Mucosa of stomach (tissue), 1 donor: ENCODE measurements around the gene MMAB.

Experiments used
- H3K27me3 ChIP-seq: one replicate; pipeline ENCODE4 v1.7.0; 2013; ENCODE audit warnings: mild to moderate bottlenecking, low read length; ENCODE audit not compliant: control insufficient read depth, insufficient read depth
- H3K36me3 ChIP-seq: one replicate; pipeline ENCODE4 v1.7.0; 2013; ENCODE audit warnings: low read length; ENCODE audit not compliant: control insufficient read depth, insufficient read depth
- H3K4me1 ChIP-seq: one replicate; pipeline ENCODE4 v1.7.0; 2013; ENCODE audit warnings: mild to moderate bottlenecking, low read length; ENCODE audit not compliant: control insufficient read depth, insufficient read depth
- H3K4me3 ChIP-seq: one replicate; pipeline ENCODE4 v1.7.0; 2013; ENCODE audit warnings: low read length
- H3K9ac ChIP-seq: one replicate; pipeline ENCODE4 v1.7.0; 2013; ENCODE audit warnings: mild to moderate bottlenecking, low read length, moderate library complexity
- H3K9me3 ChIP-seq: one replicate; pipeline ENCODE4 v1.7.0; 2013; ENCODE audit warnings: mild to moderate bottlenecking, low read length, moderate library complexity; ENCODE audit not compliant: control insufficient read depth
- donor health status: Pancreatic carcinoma.

The MMAB gene

GRCh38 chr12:109600481-109600880 lies 27.2 kb upstream of the MMAB start:
- Histone ChIP-seq H3K9ac (no peak overlapping the region), H3K4me1 (peaks cover 9% of the 10 kb centered on the region), H3K9me3 (no peaks in the 10 kb centered on the region), H3K27me3 (peaks cover 7% of the 10 kb centered on the region), H3K36me3 (no peaks in the 10 kb centered on the region), H3K4me3 (no peak overlapping the region)

GRCh38 chr12:109599087-109599486 lies 25.8 kb upstream of the MMAB start:
- Histone ChIP-seq H3K36me3 (peaks cover 11% of the 10 kb centered on the region), H3K9me3 (no peaks in the 10 kb centered on the region), H3K27me3 (no peaks in the 10 kb centered on the region), H3K9ac (no peak overlapping the region), H3K4me1 (peaks cover 9% of the 10 kb centered on the region), H3K4me3 (no peak overlapping the region)

- peaks cover 9% of the 10 kb centered on the region for H3K4me1 ChIP-seq
- no peak overlapping the region for H3K4me3 ChIP-seq
- H3K9me3 ChIP-seq, result no peaks in the 10 kb centered on the region
- no peaks in the 10 kb centered on the region for H3K27me3 ChIP-seq
- peaks cover 12% of the 10 kb centered on the region for H3K36me3 ChIP-seq
- H3K9ac ChIP-seq, result no peak overlapping the region
These were observed 25.1 kb upstream of the MMAB start for GRCh38 chr12:109598428-109598854.

- H3K4me3 ChIP-seq, result no peak overlapping the region
- peaks cover 9% of the 10 kb centered on the region for H3K4me1 ChIP-seq
- H3K27me3 ChIP-seq, result no peaks in the 10 kb centered on the region
- no peaks in the 10 kb centered on the region for H3K9me3 ChIP-seq
- H3K36me3 ChIP-seq, result peaks cover 12% of the 10 kb centered on the region
- H3K9ac ChIP-seq, result no peak overlapping the region
These were observed 24.6 kb upstream of the MMAB start for GRCh38 chr12:109597795-109598427.

GRCh38 chr12:109597414-109597794 lies 24.1 kb upstream of the MMAB start:
- Histone ChIP-seq H3K27me3 (no peaks in the 10 kb centered on the region), H3K9ac (no peak overlapping the region), H3K36me3 (peaks cover 12% of the 10 kb centered on the region), H3K4me1 (peaks cover 9% of the 10 kb centered on the region), H3K9me3 (no peaks in the 10 kb centered on the region), H3K4me3 (no peak overlapping the region)

- H3K27me3 ChIP-seq, result no peaks in the 10 kb centered on the region
- H3K4me1 ChIP-seq, result peaks cover 9% of the 10 kb centered on the region
- peaks cover 13% of the 10 kb centered on the region for H3K36me3 ChIP-seq
- H3K9me3 ChIP-seq, result no peaks in the 10 kb centered on the region
- no peak overlapping the region for H3K4me3 ChIP-seq
- no peak overlapping the region for H3K9ac ChIP-seq
These were observed 23.3 kb upstream of the MMAB start for GRCh38 chr12:109596418-109597244.

GRCh38 chr12:109595321-109595902 lies 22.1 kb upstream of the MMAB start:
- no peaks in the 10 kb centered on the region for H3K9me3 ChIP-seq
- peaks cover 17% of the 10 kb centered on the region for H3K36me3 ChIP-seq
- no peaks in the 10 kb centered on the region for H3K27me3 ChIP-seq
- peaks cover 9% of the 10 kb centered on the region for H3K4me1 ChIP-seq
- H3K9ac ChIP-seq, result no peak overlapping the region
- no peak overlapping the region for H3K4me3 ChIP-seq

GRCh38 chr12:109594556-109595317 lies 21.4 kb upstream of the MMAB start:
- Histone ChIP-seq H3K4me1 (peaks cover 9% of the 10 kb centered on the region), H3K9ac (no peak overlapping the region), H3K36me3 (peaks cover 17% of the 10 kb centered on the region), H3K4me3 (no peak overlapping the region), H3K9me3 (no peaks in the 10 kb centered on the region), H3K27me3 (no peaks in the 10 kb centered on the region)

- Histone ChIP-seq H3K9ac (no peak overlapping the region), H3K4me1 (peaks cover 5% of the 10 kb centered on the region), H3K9me3 (no peaks in the 10 kb centered on the region), H3K27me3 (no peaks in the 10 kb centered on the region), H3K36me3 (peaks cover 17% of the 10 kb centered on the region), H3K4me3 (no peak overlapping the region)
These were observed 19.6 kb upstream of the MMAB start for GRCh38 chr12:109592905-109593272.

- H3K4me3 ChIP-seq, result no peak overlapping the region
- peaks cover 17% of the 10 kb centered on the region for H3K36me3 ChIP-seq
- H3K9ac ChIP-seq, result no peak overlapping the region
- no peaks in the 10 kb centered on the region for H3K9me3 ChIP-seq
- no peaks in the 10 kb centered on the region for H3K4me1 ChIP-seq
- no peaks in the 10 kb centered on the region for H3K27me3 ChIP-seq
These were observed 19.0 kb upstream of the MMAB start for GRCh38 chr12:109592195-109592904.

GRCh38 chr12:109591041-109591440 lies 17.7 kb upstream of the MMAB start:
- no peaks in the 10 kb centered on the region for H3K9me3 ChIP-seq
- H3K9ac ChIP-seq, result no peak overlapping the region
- peaks cover 17% of the 10 kb centered on the region for H3K36me3 ChIP-seq
- no peaks in the 10 kb centered on the region for H3K4me1 ChIP-seq
- no peaks in the 10 kb centered on the region for H3K27me3 ChIP-seq
- no peak overlapping the region for H3K4me3 ChIP-seq
